WTC11 (cell line): ENCODE measurements around the gene PRKRIP1. TPM values are rescaled to one million over a fixed set of nuclear protein-coding genes. Genes with fewer than 3 reads are reported as not detected.

ENCODE experiments used
- ATAC-seq: fragments of 200-7000 bp; cut with Tn5 transposase; 2 replicates; pipeline ENCODE4 v1.10.0; 2021; ENCODE audit warnings: mild to moderate bottlenecking, moderate library complexity
- CTCF ChIA-PET: fragments of 300-600 bp; sonication (Branson Sonifier 250); formaldehyde crosslinking; loops from one replicate; lab custom pipeline; 2021; ENCODE audit warnings: antibody characterized with exemption; lab: Charles Lee
- POLR2A ChIA-PET: fragments of 350-600 bp; sonication (Branson Sonifier 250); formaldehyde crosslinking; loops from one replicate; lab custom pipeline; 2021; ENCODE audit warnings: antibody characterized with exemption; lab: Charles Lee
- DNase-seq: peaks from one replicate; pipeline ENCODE4 v3.0.0; 2021; ENCODE audit warnings: low spot score
- H3K27ac Mint-ChIP-seq: 2 replicates; pipeline ENCODE4 v1.8.0; 2021; ENCODE audit warnings: mixed read lengths
- H3K27me3 Mint-ChIP-seq: 2 replicates; pipeline ENCODE4 v1.8.0; 2021; ENCODE audit warnings: low read depth, mild to moderate bottlenecking, moderate library complexity, mixed read lengths
- H3K36me3 Mint-ChIP-seq: 2 replicates; pipeline ENCODE4 v1.8.0; 2021; ENCODE audit warnings: mixed read lengths
- H3K4me1 Mint-ChIP-seq: 2 replicates; pipeline ENCODE4 v1.8.0; 2022; ENCODE audit warnings: mixed read lengths
- H3K4me3 Mint-ChIP-seq: 2 replicates; pipeline ENCODE4 v1.8.0; 2021; ENCODE audit warnings: mild to moderate bottlenecking, moderate library complexity, mixed read lengths
- H3K9me3 Mint-ChIP-seq: 2 replicates; pipeline ENCODE4 v1.8.0; 2021; ENCODE audit warnings: mixed read lengths
- ATF1 ChIP-seq: sonication (generic); formaldehyde crosslinking; IDR thresholded peaks from 2 replicates; pipeline ENCODE4 v1.8.1; 2023; ENCODE audit warnings: mild to moderate bottlenecking, moderate library complexity, missing genetic modification reagents
- CREB1 ChIP-seq: sonication (generic); formaldehyde crosslinking; IDR thresholded peaks from 2 replicates; pipeline ENCODE4 v1.8.0; 2023; ENCODE audit warnings: mild to moderate bottlenecking, missing genetic modification reagents
- CREM ChIP-seq: sonication (generic); formaldehyde crosslinking; IDR thresholded peaks from 2 replicates; pipeline ENCODE4 v1.8.1; 2022; ENCODE audit warnings: mild to moderate bottlenecking, missing genetic modification reagents, moderate library complexity
- FOXP1 ChIP-seq: sonication (generic); formaldehyde crosslinking; IDR thresholded peaks from 2 replicates; pipeline ENCODE4 v1.8.0; 2022; ENCODE audit warnings: missing genetic modification reagents, mild to moderate bottlenecking, moderate library complexity, borderline replicate concordance
- MYBL2 ChIP-seq: sonication (generic); formaldehyde crosslinking; IDR thresholded peaks from 2 replicates; pipeline ENCODE4 v1.8.1; 2023; ENCODE audit warnings: mild to moderate bottlenecking, moderate library complexity, missing genetic modification reagents
- NFYB ChIP-seq: sonication (generic); formaldehyde crosslinking; conservative IDR thresholded peaks from 2 replicates; pipeline ENCODE4 v1.8.0; 2022; ENCODE audit warnings: low read depth, missing genetic modification reagents
- RORB ChIP-seq: fragments of 250-450 bp; sonication (Bioruptor Pico); IDR thresholded peaks from 2 replicates; pipeline ENCODE4 v1.9.0; 2021; ENCODE audit warnings: mild to moderate bottlenecking
- SP1 ChIP-seq: sonication (generic); formaldehyde crosslinking; conservative IDR thresholded peaks from 2 replicates; pipeline ENCODE4 v1.8.1; 2022; ENCODE audit warnings: missing genetic modification reagents
- TEAD4 ChIP-seq: sonication (generic); formaldehyde crosslinking; IDR thresholded peaks from 2 replicates; pipeline ENCODE4 v1.8.0; 2022; ENCODE audit warnings: mild to moderate bottlenecking, missing genetic modification reagents
- ZNF121 ChIP-seq: sonication (generic); formaldehyde crosslinking; IDR thresholded peaks from 2 replicates; pipeline ENCODE4 v1.8.0; 2023; ENCODE audit warnings: missing genetic modification reagents
- ZNF423 ChIP-seq: fragments of 250-450 bp; sonication (Bioruptor Pico); IDR thresholded peaks from 2 replicates; pipeline ENCODE4 v2.1.2; 2022; ENCODE audit warnings: mild to moderate bottlenecking, moderate library complexity
- total RNA-seq: library from RNA; stranded (reverse); gene quantifications from 3 replicates; pipeline ENCODE4 v1.2.3, GENCODE V29; 2021
- TF ChIP-seq, protein P1 (sequence below): sonication (generic); formaldehyde crosslinking; conservative IDR thresholded peaks from 2 replicates; pipeline ENCODE4 v1.8.1; 2023; ENCODE audit warnings: mild to moderate bottlenecking, low read depth, missing genetic modification reagents, moderate library complexity
- TF ChIP-seq, protein P2 (sequence below): fragments of 250-450 bp; sonication (Bioruptor Pico); conservative IDR thresholded peaks from 2 replicates; pipeline ENCODE4 v1.9.0; 2021; ENCODE audit warnings: mild to moderate bottlenecking
- TF ChIP-seq, protein P3 (sequence below): sonication (generic); formaldehyde crosslinking; IDR thresholded peaks from 2 replicates; pipeline ENCODE4 v1.8.1; 2023; ENCODE audit warnings: mild to moderate bottlenecking, missing genetic modification reagents, moderate library complexity
- TF ChIP-seq, protein P4 (sequence below): sonication (generic); formaldehyde crosslinking; IDR thresholded peaks from 2 replicates; pipeline ENCODE4 v1.8.0; 2022; ENCODE audit warnings: mild to moderate bottlenecking, missing genetic modification reagents

The PRKRIP1 gene
- total RNA-seq, 1 experiment from 2014 or later: 27.5 TPM

DNA sequence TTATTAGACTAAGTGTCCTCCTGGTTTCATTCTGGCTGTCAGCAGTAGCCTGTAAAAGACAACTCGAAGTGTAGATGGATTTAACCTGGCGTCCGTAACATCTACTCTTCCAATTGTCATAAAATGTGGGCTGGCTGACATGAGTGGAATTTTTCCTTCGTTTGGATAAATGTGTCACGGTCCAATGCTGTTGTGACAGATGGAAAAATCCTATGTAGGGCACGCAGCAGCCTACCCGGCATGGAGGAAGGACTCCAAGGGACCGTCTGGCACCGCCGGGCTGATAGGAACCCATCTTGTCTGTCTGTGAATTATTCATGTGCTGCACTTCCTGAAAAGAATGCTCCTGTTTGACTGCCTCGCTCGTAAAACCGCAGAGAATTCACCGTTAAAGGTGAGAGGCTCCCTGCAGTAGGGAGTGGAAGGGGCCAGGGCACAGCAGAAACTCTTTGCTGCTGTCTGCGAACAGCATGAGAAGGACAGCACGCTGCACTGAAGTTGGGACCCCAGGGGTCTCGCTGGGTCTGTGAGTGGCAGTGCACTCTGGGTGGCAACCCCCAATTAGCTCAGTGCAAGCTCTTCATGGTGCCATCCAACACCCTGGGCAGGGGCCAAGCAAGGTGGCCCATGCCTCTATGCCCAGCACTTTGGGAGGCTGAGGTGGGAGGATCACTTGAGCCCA, 35.6 kb downstream of the PRKRIP1 start:
- peak overlapping the region; percentile 70; the same call in 1 of the 2 replicates for H3K27ac Mint-ChIP-seq
- POLR2A ChIA-PET: interaction anchor here (1.0 kb wide), 1 partner anchor 10 kb away, joined by 3 read pairs; no protein-coding TSS in a partner anchor
- DNase-seq: no peak

DNA sequence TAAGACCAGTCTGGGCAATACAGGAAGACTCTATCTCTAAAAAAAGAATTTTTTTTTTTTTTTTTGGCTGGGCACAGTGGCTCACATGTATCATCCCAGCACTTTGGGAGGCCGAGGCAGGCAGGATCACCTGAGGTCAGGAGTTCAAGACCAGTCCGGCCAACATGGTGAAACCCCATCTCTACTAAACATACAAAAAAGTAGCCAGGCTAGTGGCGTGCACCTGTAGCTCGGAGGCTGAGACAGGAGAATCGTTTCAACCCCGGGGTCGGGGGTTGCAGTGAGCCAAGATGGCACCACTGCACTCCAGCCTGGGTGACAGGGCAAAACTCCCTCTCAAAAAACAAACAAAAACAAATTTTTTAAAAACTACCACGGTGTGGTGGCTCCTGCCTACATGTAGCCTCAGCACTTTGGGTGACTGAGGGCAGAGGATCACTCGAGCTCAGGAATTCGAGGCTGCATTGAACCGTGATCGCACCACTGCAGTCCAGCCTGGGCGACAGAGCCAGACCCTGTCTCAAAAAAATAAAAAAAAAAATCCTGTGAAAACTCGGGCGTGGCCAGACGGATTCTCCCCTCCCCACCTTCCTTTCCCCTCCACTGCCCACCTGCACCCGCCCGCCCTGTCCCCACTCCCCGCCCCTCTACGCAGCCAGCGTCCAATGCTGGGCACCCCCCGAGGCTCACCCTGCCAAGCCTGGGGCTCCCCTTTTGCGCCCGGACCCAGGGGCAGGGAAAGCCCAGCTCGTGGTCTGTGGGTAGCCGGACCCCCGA, 36.5 kb downstream of the PRKRIP1 start:
- no peak overlapping the region for H3K27ac Mint-ChIP-seq
- peaks cover 29% of the 10 kb centered on the region for H3K4me1 Mint-ChIP-seq
- ChIA-PET CTCF (interaction anchor here (0.8 to 5.3 kb wide), 4 partner anchors 20 to 36 kb away, joined by 3 to 21 read pairs (median 7); partner anchors contain the start of gene PRKRIP1), POLR2A (interaction anchor here (1.0 kb wide), 2 partner anchors 9 to 37 kb away, joined by 3 to 4 read pairs; partner anchors contain the start of gene PRKRIP1)
- TF ChIP-seq, protein P1, sequence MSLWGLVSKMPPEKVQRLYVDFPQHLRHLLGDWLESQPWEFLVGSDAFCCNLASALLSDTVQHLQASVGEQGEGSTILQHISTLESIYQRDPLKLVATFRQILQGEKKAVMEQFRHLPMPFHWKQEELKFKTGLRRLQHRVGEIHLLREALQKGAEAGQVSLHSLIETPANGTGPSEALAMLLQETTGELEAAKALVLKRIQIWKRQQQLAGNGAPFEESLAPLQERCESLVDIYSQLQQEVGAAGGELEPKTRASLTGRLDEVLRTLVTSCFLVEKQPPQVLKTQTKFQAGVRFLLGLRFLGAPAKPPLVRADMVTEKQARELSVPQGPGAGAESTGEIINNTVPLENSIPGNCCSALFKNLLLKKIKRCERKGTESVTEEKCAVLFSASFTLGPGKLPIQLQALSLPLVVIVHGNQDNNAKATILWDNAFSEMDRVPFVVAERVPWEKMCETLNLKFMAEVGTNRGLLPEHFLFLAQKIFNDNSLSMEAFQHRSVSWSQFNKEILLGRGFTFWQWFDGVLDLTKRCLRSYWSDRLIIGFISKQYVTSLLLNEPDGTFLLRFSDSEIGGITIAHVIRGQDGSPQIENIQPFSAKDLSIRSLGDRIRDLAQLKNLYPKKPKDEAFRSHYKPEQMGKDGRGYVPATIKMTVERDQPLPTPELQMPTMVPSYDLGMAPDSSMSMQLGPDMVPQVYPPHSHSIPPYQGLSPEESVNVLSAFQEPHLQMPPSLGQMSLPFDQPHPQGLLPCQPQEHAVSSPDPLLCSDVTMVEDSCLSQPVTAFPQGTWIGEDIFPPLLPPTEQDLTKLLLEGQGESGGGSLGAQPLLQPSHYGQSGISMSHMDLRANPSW (CRISPR knock-in tag): no peak
- no peak for TF ChIP-seq NFYB (CRISPR knock-in tag)
- no peak for TF ChIP-seq ZNF121
- TF ChIP-seq MYBL2 (CRISPR knock-in tag): no peak
- no peak for TF ChIP-seq SP1 (CRISPR knock-in tag)
- ATAC-seq (peak; percentile 8), DNase-seq (no peak)
- peak overlapping the region; percentile 75 for H3K4me3 Mint-ChIP-seq
- no peaks in the 10 kb centered on the region for H3K27me3 Mint-ChIP-seq
- H3K36me3 Mint-ChIP-seq: no peaks in the 10 kb centered on the region; the same call in 1 of the 2 replicates
- no peaks in the 10 kb centered on the region for H3K9me3 Mint-ChIP-seq

More for the DNA sequence above, 35.6 kb downstream of the PRKRIP1 start:
- Mint-ChIP-seq H3K36me3 (peaks cover 4% of the 10 kb centered on the region; the same call in 1 of the 2 replicates), H3K27me3 (no peaks in the 10 kb centered on the region), H3K4me3 (peak overlapping the region; percentile 75), H3K4me1 (peaks cover 29% of the 10 kb centered on the region), H3K9me3 (no peaks in the 10 kb centered on the region)
- CTCF ChIA-PET: interaction anchor here (5.3 kb wide), 1 partner anchor 27 kb away, joined by 21 read pairs; no protein-coding TSS in a partner anchor
- no peak for ATAC-seq
- TF ChIP-seq CREB1 (CRISPR knock-in tag) (no peak), TEAD4 (no peak), ZNF121 (0 out of 2 replicates have a peak, but pooled peaks have one; percentile 29)

DNA sequence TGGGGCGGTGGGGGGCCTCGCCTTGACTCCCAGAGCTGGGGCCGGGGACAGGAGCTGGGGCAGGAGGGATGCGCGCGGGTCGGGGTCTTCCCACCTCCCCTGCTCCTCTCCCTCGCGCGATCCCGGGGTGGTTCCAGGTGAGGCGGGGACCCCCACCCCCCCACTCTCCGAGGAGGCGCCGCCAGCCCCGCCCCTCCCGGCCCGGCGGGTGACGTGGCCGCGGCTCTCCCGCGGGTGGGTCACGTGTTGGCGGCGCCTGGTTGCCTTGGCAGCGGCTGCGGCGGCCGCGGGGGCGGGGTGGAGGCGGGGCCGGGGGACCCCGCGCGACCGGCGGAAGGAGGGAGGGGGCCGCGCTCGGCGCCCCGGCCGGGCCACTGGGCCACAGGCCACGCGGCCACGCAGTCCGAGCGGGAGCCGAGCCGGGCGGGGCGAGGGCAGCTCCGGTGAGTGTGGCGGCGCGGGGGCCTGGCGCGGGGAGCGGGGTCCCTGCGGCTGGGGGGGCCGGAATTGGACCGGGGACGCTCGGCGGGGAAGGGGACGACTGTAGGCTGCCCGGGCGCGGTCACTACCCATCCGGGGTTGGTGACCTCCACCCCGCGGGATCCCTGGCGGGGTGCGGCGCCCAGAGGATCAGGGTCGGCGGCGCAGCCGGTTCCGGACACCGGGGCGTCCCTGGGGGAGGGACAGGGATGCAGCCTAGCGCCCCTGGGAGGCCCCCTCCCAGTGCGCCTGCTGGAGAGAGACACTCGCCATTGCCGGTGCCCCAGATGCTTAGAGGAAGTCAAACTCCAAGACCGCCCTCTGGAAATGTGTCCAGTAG, 37.3 kb downstream of the PRKRIP1 start, which contains the start of gene ORAI2:
ORAI2 (plus strand) TSS at position 357 of the 820 bp plus-strand sequence. CDS start 5,382 bp downstream, outside the sequence.
- no peak within 1 kb of the TSS; the same call in 1 of the 2 replicates for H3K27ac Mint-ChIP-seq
- peak within 1 kb of the TSS; percentile 75 for H3K4me3 Mint-ChIP-seq
- ATAC-seq: peak; percentile 53
- DNase-seq: peak; percentile 75
- H3K9me3 Mint-ChIP-seq: no peaks in the 10 kb centered on the region
- POLR2A ChIA-PET: interaction anchor here (1.0 kb wide), 1 partner anchor 38 kb away, joined by 4 read pairs; the partner anchor contains the start of gene PRKRIP1
- TF ChIP-seq FOXP1 (CRISPR knock-in tag) (no peak), RORB (CRISPR knock-in tag) (no peak), ZNF423 (CRISPR knock-in tag) (peak; percentile 70), ATF1 (CRISPR knock-in tag) (no peak), SP1 (CRISPR knock-in tag) (peak; percentile 50; the same call in 1 of the 2 replicates), CREM (CRISPR knock-in tag) (no peak), NFYB (CRISPR knock-in tag) (no peak)
- TF ChIP-seq, protein P2, sequence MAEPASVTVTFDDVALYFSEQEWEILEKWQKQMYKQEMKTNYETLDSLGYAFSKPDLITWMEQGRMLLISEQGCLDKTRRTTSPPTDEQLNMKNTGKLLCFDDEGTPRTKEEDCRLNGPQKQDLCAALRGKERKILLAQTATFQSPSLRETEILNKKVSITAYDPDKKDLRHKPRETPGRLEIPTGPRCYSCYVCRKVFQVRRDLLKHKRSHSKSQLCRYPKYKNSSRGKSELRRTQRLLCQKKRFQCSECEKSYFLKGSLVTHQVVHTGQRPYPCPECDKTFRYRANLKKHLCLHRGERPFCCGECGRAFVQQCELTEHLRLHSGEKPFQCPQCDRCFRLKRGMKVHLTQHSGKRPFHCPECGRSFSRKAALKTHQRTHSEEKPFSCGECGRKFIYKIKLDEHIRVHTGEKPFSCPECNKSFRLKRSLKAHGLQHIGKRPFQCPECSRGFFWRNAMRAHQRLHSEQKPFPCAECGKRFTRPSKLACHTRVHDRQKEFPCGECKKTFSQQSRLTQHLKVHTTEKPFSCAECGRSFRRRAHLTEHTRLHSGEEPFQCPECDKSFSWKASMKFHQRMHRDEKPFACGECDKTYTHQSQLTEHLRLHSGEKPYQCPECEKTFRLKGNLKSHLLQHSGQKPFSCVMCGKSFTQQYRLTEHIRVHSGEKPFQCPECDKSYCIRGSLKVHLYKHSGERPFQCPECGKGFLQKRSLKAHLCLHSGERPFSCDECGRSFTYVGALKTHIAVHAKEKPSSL: no peak
- TF ChIP-seq, protein P3, sequence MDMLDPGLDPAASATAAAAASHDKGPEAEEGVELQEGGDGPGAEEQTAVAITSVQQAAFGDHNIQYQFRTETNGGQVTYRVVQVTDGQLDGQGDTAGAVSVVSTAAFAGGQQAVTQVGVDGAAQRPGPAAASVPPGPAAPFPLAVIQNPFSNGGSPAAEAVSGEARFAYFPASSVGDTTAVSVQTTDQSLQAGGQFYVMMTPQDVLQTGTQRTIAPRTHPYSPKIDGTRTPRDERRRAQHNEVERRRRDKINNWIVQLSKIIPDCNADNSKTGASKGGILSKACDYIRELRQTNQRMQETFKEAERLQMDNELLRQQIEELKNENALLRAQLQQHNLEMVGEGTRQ (CRISPR knock-in tag): peak; percentile 96
- TF ChIP-seq, protein P4, sequence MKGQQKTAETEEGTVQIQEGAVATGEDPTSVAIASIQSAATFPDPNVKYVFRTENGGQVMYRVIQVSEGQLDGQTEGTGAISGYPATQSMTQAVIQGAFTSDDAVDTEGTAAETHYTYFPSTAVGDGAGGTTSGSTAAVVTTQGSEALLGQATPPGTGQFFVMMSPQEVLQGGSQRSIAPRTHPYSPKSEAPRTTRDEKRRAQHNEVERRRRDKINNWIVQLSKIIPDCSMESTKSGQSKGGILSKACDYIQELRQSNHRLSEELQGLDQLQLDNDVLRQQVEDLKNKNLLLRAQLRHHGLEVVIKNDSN (CRISPR knock-in tag): peak; percentile 87
- TF ChIP-seq, all 79 proteins: peak for 4
- CTCF ChIA-PET: interaction anchor here (1.4 to 5.3 kb wide), 4 partner anchors 21 to 37 kb away, joined by 4 to 21 read pairs (median 8); partner anchors contain the start of gene PRKRIP1
- H3K27me3 Mint-ChIP-seq: no peaks in the 10 kb centered on the region
- no peaks in the 10 kb centered on the region; the same call in 1 of the 2 replicates for H3K36me3 Mint-ChIP-seq
- H3K4me1 Mint-ChIP-seq: peaks cover 29% of the 10 kb centered on the region
